ENCODE data around the gene RAD23B.

GRCh38 chr9:107275530-107275929 is 7.5 kb upstream of the RAD23B start:
- TF ChIP-seq ESRRG (CRISPR knock-in tag; IDR thresholded peaks at IDR 0.05) = no peak
- TF ChIP-seq POU6F1 (CRISPR knock-in tag; IDR thresholded peaks at IDR 0.05; ENCODE audit: borderline replicate concordance, low read depth) = no peak
- TF ChIP-seq ZFP3 (CRISPR knock-in tag; IDR thresholded peaks at IDR 0.05) = no peak
- no peak for TF ChIP-seq ZNF8 (CRISPR knock-in tag; IDR thresholded peaks at IDR 0.05)
- TF ChIP-seq ISL1 (CRISPR knock-in tag; IDR thresholded peaks at IDR 0.05) = no peak
- TF ChIP-seq TSHZ2 (CRISPR knock-in tag; IDR thresholded peaks at IDR 0.05) = no peak
- TF ChIP-seq TOX (CRISPR knock-in tag; IDR thresholded peaks at IDR 0.05; ENCODE audit: borderline replicate concordance) = no peak
- no peak for TF ChIP-seq PATZ1 (CRISPR knock-in tag; IDR thresholded peaks at IDR 0.05; ENCODE audit: borderline replicate concordance)
- no peak for TF ChIP-seq OSR1 (CRISPR knock-in tag; IDR thresholded peaks at IDR 0.05)
- TF ChIP-seq ZNF565 (CRISPR knock-in tag; conservative IDR thresholded peaks at IDR 0.05; ENCODE audit: low read depth) = no peak
